HG02943 (cell line): ENCODE measurements around the gene CRY2.

Experiments
- ATAC-seq: cut with Tn5 transposase; IDR thresholded peaks from one replicate; pipeline ENCODE4 v1.9.1; 2021; ENCODE audit warnings: mild to moderate bottlenecking, low read depth, moderate library complexity; ENCODE audit not compliant: unreplicated experiment

Gene CRY2

GRCh38 chr11:45872651-45873356, 25.5 kb downstream of the CRY2 start:
- no peak for ATAC-seq

GRCh38 chr11:45876401-45876800, 29.1 kb downstream of the CRY2 start:
- no peak for ATAC-seq

GRCh38 chr11:45877221-45877620, 29.9 kb downstream of the CRY2 start:
- ATAC-seq, result no peak

GRCh38 chr11:45877845-45878244, 30.6 kb downstream of the CRY2 start:
- ATAC-seq, result no peak

GRCh38 chr11:45879803-45880686, 32.8 kb downstream of the CRY2 start:
- ATAC-seq, result no peak

- no peak for ATAC-seq
These were observed 33.7 kb downstream of the CRY2 start for GRCh38 chr11:45880772-45881570.

- no peak for ATAC-seq
These were observed 34.6 kb downstream of the CRY2 start for GRCh38 chr11:45881708-45882368.

GRCh38 chr11:45884596-45885185, 37.4 kb downstream of the CRY2 start:
- ATAC-seq, result no peak

GRCh38 chr11:45885274-45885920, 38.1 kb downstream of the CRY2 start, which contains the start of gene MAPK8IP1:
TSS of gene MAPK8IP1 (plus strand) at chr11:45885651. CDS start at chr11:45885821, 170 bp downstream.
- no peak for ATAC-seq

- ATAC-seq, result no peak
These were observed 38.8 kb downstream of the CRY2 start for GRCh38 chr11:45885921-45886721.

GRCh38 chr11:45886816-45887520, 39.7 kb downstream of the CRY2 start:
- ATAC-seq, result no peak

GRCh38 chr11:45887587-45887986, 40.3 kb downstream of the CRY2 start:
- no peak for ATAC-seq

GRCh38 chr11:45889555-45889954, 42.3 kb downstream of the CRY2 start:
- no peak for ATAC-seq

GRCh38 chr11:45889966-45890365, 42.7 kb downstream of the CRY2 start:
- no peak for ATAC-seq

- no peak for ATAC-seq
These were observed 43.7 kb downstream of the CRY2 start for GRCh38 chr11:45890886-45891550.

GRCh38 chr11:45892856-45893255, 45.6 kb downstream of the CRY2 start:
- no peak for ATAC-seq

- ATAC-seq, result no peak
These were observed 47.4 kb downstream of the CRY2 start for GRCh38 chr11:45894555-45895247.
